Activated naive CD4-positive, alpha-beta T cell treated with Interleukin-2 at 50 U/mL for 16 hours (primary cell): ENCODE measurements around the gene NPHP4.

ENCODE experiments used
- DNase-seq: peaks from one replicate; pipeline ENCODE4 v3.0.0-alpha.2; 2020

Gene NPHP4

GRCh38 chr1:5948681-5949005, 43.6 kb downstream of the NPHP4 start:
- DNase-seq, result no peak

DNA sequence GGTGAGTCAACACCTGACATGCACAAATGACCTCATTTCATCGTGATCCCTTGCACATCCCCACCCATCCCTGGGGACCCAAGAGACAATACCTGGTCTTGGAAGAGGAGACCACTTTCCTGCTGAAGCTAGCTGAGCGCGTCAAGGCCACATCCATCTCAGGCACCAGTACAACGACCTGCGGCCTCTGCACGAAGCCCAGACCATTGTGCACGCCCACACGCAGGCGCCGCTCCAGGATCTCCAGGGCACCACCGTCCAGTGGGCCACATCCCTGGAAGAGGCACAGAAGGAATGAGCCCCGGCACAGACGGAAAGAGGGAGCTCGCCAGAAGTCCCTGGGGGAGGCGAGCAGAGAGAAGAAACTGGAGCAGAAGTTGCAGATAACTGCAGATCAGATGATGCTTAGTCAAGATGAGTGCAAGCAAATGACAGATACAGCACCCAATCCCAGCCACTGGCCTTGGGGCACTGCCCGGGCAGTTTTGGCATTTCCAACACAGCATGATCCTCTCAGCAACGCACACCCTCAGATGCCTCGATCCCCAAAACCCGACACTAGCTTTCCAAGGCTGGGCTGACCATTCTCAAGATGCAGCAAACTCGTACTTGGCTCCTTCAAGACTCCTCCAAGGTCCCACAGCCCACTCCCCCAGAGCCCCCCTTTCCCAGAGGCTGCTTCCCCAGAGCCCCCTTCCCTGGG, 44.1 kb downstream of the NPHP4 start:
- no peak for DNase-seq

DNA sequence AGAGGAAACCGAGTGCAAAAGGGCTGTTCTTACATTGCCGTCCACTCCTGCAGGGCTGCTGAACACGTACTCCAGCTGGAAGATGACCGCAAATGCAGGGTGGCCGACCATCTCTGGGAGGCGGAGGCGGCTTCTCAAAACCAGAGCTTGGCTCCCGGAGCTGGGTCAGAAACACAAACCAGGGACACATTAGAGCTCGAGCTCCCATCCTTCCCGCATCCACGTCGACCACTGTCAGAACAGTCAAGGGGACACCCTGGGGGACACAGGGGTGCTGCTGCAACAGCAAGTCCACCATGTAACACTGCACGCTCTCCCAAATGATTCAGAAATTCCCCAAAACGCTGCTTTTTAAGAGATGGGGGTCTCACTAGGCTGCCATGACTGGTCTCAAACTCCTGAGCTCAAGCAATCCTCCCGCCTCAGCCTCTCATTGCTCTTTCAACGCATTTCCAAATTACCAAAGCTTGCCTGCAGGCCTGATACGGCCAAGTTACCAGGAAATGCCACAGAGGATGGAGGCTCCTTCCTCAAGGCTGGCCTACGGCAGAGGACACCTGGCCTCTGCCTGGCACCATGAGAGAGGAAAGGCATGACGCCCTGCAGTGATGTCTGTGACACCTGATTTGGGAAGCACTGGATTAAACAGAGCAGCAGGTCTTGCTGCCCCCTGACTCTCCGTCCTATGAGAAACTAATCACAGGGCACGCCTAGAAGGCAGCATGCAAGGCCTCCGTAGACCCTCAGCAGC, 45.0 kb downstream of the NPHP4 start:
- no peak for DNase-seq

DNA sequence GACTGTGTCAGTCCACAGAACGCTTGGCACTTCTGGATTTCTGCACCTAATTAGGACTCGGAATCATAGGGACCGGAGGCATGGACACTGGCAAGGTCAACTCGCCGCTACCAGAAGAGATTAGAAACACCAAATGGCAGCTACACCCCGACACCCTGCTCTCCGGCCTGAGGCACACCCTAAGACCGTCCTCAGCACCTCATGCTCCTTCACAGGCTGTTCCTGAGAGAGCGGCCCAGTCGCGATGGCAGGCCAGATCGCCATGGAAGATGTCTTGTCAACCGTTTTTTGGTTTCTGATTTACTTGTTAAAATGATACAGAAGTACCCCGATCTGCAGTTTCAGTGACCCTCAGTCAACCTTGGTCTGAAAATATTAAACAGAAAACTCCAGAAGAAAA, 46.8 kb downstream of the NPHP4 start:
- DNase-seq, result no peak

- no peak for DNase-seq
Measured at GRCh38 chr1:5944843-5945167, 47.4 kb downstream of the NPHP4 start.

DNA sequence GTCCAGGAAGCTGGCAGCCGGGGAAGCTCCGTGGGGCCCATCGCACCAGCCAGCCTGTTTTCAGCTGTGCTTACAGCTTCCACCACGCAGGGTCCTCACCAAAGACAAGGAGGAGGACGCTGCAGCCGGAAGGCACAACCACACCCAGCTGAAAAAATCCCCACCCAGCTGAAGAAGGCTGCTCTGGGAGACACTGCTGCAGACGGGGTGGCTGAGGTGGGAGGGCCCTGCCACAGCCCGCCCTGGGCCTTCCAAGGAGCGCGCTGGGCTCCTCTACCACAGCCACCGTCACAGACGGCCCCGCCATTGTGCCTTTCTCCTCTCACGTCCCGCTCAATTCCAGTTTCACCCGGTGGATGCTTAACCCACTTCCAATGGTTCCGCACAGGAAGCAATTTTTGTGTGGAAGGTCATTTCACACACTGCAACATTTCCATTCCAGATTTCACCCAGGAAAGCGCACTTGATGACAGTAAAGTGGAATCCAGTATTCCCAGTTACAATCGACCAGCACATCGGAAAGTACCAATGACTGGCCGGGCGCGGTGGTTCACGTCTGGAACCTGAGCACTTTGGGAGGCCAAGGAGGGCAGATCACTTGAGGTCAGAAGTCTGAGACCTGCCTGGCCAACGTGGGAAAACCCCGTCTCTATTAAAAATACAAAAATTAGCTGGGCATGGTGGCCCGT, 47.9 kb downstream of the NPHP4 start:
- no peak for DNase-seq

DNA sequence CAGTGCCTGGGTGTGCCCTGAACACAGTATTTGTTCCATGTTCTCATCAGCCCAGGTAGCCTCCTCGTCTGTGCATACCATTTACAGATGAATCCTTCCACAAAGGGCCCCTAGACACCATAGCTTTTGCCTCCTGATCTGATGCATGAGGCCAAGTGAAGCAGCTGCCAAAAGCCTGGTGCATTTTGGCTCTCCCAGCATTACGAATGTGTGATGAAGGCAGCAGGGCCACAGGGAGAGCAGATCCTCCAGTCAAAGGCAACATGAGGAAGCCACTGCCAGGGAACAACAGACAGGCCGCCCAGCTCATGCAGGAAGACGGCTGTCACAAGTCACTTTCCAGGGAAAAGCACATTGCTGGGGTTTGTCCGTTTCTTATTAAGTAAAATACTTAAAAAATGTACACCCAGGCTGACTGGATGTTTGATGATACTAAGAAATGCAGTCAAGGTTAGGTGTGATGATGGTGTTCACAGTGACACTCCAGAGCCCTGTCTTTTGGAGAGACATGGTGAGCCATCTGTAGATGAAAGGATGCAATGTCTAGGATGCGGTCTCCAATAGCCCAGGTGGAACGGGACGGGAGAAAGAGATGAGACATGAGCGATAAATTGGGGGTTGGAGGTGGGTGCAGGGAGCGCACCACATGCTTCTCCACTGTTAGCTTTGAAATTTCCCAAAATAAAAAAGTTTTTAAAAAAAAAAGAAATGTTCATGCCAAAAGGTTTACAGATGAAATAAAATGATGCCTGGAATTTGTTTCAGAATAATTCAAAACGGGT, 48.7 kb downstream of the NPHP4 start:
- DNase-seq, result no peak

DNA sequence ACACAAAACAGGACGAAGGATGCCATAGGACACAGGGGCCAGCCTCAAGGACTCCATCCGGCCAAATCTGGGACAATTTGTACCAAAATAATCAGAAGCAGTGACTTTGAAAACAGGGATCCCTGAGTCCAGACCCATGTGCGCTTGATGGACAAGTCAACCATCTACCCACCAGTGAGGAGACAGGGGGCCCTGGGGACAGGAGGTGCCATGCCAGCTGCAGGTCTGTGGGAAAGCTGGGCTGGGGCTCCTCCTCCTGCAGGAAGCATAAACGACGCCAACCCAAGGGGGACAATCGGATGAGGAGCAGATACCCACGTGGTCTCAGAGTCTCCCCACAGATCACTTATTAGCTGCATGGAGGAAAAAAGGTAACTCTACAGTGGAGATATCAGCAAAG, 50.6 kb downstream of the NPHP4 start:
- no peak for DNase-seq

DNA sequence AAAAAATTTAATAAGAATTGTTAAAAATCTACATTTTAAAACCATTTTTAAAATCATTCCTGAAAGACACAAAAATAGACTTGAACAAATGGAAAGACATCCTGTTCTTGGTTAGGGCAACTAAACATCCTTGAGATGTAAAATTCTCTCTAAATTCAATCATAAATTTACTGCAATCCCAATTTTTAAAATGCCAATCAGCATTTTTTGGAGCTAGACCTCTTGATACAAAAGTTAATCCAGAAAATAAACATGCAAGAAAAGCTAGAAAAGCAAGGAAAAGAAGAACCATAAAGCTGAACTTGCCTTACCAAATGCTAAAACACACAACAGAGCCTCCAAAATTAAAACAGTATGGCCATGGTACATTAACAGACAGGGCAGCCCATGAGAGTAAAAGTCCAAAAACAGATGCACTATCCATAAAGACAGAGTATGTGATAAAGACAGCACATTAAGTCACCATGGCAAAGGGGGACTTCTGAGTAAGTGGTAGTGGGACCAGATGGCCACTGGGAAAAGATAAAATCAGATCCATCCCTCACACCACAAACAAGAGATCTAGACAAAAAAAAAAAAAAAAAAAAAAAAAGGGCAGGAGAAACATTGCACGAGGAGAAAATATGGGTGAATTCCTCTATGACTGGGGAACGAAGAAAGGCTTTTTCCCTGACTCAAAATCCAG, 51.4 kb downstream of the NPHP4 start:
- DNase-seq, result no peak

GRCh38 chr1:5939271-5940170, 52.7 kb downstream of the NPHP4 start:
- no peak for DNase-seq

DNA sequence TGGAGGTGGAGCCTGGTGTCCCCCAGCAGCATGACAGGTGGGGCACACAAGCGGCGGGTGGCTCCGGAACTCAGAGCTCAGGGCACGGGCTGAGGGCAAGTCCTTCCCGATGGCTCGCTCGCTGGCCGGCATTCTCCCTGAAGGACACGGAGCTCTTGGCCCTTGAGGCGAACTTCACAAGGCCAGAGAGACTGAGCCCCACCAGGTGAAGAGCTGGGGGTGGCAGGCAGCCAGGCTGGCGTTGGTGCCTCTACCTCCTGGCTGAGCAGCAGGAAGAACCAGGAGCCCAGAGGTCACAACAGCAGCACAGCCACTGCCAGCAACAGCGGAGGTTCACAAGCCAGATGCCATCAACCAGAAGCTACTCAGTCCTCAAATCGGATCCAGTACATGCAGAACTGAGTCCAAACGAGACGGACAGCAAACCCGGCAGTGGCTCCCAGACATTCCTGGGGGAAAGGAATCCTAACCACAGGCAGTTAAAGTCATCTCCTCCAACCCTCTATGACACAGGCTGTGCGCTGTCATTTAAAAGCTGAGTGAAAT, 54.1 kb downstream of the NPHP4 start:
- no peak for DNase-seq

DNA sequence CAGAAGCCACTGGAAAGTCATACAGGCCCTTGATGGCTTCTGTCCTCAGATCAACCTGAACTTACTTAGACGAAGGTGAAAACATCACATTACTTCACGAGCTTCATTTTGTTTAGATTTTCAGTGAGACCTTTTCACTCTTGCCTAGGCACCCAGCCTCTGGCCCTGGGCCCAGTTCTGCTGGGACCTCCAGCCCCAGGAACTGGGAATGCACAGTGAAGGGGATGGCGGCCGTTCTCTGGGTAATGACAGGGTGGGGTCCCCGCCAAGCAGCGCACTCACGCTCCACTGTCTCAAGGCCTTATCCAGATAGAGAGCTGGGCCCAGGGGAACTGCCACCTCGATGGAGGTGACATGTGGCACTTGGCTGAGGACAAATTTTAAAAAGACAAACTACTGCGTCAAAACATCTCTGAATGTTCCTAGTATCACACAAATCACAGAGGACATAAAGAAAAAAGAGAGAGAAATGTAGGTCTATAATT, 54.8 kb downstream of the NPHP4 start:
- DNase-seq, result no peak

GRCh38 chr1:5936621-5937372, 55.4 kb downstream of the NPHP4 start:
- DNase-seq, result no peak

DNA sequence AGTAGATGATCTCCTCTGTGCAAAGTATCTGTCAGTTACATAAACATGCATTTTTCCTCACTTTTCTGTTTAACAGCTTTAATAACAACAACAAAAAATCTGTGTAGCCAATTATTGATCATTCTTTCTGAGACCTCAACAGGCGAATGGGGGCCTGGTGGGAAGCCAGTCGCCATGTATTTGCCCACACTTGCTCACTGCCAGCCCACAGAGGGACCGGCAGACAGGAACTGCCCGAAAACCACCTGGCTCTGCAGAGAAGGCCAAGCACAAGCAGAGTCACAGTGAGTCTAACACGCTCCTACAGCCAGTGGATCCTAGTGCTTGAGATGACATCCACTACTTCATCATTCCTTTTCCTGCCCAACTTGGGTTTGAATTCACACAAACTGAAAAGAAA, 56.1 kb downstream of the NPHP4 start:
- DNase-seq, result no peak

- no peak for DNase-seq
Measured at GRCh38 chr1:5935026-5935425, 57.2 kb downstream of the NPHP4 start.

GRCh38 chr1:5934058-5934884, 58.0 kb downstream of the NPHP4 start:
- no peak for DNase-seq

GRCh38 chr1:5933676-5934057, 58.6 kb downstream of the NPHP4 start:
- no peak for DNase-seq

DNA sequence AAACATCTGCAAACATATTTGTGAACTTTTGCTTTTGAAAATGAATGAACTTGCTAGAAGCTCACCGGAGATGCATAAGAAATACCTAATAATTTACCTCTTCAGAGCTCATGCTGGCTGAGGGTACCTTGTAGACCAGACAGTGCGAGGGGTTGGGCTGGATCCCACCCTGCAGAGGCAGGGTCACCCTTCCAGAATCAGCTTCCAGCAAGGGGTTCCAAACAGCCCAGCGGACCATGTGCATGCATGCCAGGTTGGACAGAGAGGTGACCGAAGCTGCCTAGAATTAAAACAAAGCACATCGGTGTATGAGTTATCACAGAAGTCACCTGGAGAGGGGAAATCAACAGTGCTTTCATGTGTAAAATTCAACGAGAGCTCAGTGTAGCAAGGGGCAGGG, 59.2 kb downstream of the NPHP4 start:
- DNase-seq, result no peak

DNA sequence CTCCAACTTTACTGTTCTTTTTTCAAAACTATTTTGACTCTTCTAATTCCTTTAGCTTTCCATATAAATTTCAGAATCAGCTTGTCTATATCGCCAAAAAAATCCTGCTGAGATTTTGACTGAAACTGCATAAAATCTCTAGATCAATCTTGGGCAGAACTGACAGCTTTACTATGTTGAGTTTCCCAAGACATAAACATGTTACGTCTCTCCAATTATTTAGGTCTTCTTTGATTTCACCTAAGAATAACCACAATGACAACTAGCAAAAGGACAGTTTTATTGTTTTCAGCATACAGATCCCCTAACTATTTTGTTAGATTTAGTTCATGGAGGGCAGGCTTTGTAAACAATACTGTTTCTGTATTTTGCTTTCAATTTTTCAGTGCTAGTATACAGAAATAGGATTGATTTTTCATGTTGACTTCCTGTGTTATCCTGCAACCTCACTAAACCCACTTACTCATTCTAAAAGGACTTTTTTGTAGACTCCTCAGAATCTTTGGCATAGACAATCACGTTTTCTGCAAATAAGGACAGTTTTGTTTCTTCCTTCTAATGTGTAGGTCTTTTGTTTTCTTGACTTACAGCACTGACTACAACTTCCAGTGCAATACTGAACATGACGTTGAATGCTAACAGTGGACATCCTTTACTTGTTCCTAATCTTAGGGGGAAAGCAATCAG, 63.4 kb downstream of the NPHP4 start:
- DNase-seq, result no peak
